ENCODE measurements around the gene HNRNPA1L2. TPM values are rescaled to one million over a fixed set of nuclear protein-coding genes. Genes with fewer than 3 reads are reported as not detected.

Gene HNRNPA1L2
- total and polyA plus RNA-seq, 9 of the 15 experiments (the other 6 are each of a cell fraction or from before 2014, with no cell fraction given): 3.7 to 10.8 (median 6.8) TPM

DNA sequence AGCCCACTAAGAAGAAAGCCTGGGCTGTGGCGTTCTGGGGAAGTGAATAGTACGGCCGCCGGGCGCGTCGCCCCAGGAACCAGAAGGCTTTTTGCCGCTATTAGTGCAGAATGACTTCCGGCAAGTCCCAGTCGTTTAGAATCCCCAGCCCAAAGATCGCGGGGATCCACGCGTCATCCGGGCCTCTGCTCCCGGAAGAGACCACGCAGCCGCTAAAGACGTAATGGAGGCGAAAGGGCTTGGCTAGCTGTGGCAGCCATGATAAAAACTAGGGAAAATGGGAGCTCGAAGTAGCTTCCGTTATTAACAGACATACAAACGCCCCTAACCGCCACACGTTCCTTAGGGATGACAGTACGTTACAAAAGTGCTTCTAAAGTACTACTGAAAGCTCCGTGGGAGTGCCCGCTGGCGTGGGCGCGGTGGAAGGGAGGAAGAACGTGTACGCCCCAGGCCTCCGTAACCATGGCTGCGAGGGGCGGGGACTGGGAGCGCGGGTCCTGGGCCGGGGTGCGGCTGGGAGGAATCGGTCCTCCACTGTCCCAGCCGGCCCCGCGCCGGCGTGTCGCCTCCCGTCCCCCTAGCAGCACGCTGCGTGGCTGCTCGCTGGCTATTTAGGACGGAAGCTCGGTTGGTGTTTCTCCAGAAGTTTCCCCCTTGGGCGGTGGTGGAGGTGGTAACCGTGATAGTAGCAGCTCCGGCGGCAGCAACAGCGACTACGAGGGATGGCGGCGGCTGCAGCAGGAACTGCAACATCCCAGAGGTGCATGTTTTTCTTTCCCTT lies 10.2 kb downstream of the HNRNPA1L2 start, which contains the start of gene SUGT1 (continued):
- TF ChIP-seq, protein P1, sequence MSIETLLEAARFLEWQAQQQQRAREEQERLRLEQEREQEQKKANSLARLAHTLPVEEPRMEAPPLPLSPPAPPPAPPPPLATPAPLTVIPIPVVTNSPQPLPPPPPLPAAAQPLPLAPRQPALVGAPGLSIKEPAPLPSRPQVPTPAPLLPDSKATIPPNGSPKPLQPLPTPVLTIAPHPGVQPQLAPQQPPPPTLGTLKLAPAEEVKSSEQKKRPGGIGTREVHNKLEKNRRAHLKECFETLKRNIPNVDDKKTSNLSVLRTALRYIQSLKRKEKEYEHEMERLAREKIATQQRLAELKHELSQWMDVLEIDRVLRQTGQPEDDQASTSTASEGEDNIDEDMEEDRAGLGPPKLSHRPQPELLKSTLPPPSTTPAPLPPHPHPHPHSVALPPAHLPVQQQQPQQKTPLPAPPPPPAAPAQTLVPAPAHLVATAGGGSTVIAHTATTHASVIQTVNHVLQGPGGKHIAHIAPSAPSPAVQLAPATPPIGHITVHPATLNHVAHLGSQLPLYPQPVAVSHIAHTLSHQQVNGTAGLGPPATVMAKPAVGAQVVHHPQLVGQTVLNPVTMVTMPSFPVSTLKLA (conservative IDR thresholded peaks at IDR 0.05): peak; percentile 49 to 76
- TF ChIP-seq TAF7 (tag; IDR thresholded peaks at IDR 0.05) (peak; percentile 47), CSDE1 (IDR thresholded peaks at IDR 0.05) (no peak), ZFPM2 (CRISPR knock-in tag; IDR thresholded peaks at IDR 0.05) (no peak), TCF7 (IDR thresholded peaks at IDR 0.05; ENCODE audit: borderline replicate concordance) (no peak; the same call in 1 of the 2 replicates), KLF6 (CRISPR knock-in tag; IDR thresholded peaks at IDR 0.05; ENCODE audit: borderline replicate concordance) (peak; percentile 73; the same call in 1 of the 2 replicates), SMARCC2 (IDR thresholded peaks at IDR 0.05; ENCODE audit: low read depth) (no peak), ESRRB (CRISPR knock-in tag; IDR thresholded peaks at IDR 0.05; ENCODE audit: borderline replicate concordance) (no peak), OTX1 (CRISPR knock-in tag; IDR thresholded peaks at IDR 0.05) (no peak), SMARCE1 (IDR thresholded peaks at IDR 0.05) (no peak), GABPA (tag; conservative IDR thresholded peaks at IDR 0.05; ENCODE audit: low read depth) (peak; percentile 93), RBFOX2 (IDR thresholded peaks at IDR 0.05; ENCODE audit: low read depth, low read length) (peak; percentile 92), NRF1 (conservative IDR thresholded peaks at IDR 0.05 in 1 of 2, IDR thresholded peaks at IDR 0.05 in 1 of 2) (peak; percentile 83 to 85), NFRKB (IDR thresholded peaks at IDR 0.05; ENCODE audit: low read depth) (peak; percentile 98), MEIS2 (IDR thresholded peaks at IDR 0.05; ENCODE audit: partially characterized antibody) (no peak), PCBP2 (IDR thresholded peaks at IDR 0.05; ENCODE audit: low read depth, low read length, poor library complexity, severe bottlenecking) (no peak), ZNF134 (CRISPR knock-in tag; conservative IDR thresholded peaks at IDR 0.05) (no peak), MAFF (IDR thresholded peaks at IDR 0.05; ENCODE audit: low read length) (no peak), POLR2AphosphoS5 (IDR thresholded peaks at IDR 0.05; ENCODE audit: control insufficient read depth, insufficient read depth, low read depth, low read length) (peak; percentile 52; the same call in 1 of the 2 replicates), TAF1 (IDR thresholded peaks at IDR 0.05; ENCODE audit: control insufficient read depth, extremely low read depth, insufficient read depth, low read length, severe bottlenecking) (peak; percentile 72), EHMT2 (IDR thresholded peaks at IDR 0.05) (no peak), GTF2A2 (tag; IDR thresholded peaks at IDR 0.05) (no peak), LARP7 (IDR thresholded peaks at IDR 0.05) (no peak), PHB2 (IDR thresholded peaks at IDR 0.05; ENCODE audit: low read depth) (no peak), SMAD2 (IDR thresholded peaks at IDR 0.05; ENCODE audit: low read depth, low read length) (no peak), RHOXF2B (CRISPR knock-in tag; conservative IDR thresholded peaks at IDR 0.05) (no peak)
- TF ChIP-seq, protein P2, sequence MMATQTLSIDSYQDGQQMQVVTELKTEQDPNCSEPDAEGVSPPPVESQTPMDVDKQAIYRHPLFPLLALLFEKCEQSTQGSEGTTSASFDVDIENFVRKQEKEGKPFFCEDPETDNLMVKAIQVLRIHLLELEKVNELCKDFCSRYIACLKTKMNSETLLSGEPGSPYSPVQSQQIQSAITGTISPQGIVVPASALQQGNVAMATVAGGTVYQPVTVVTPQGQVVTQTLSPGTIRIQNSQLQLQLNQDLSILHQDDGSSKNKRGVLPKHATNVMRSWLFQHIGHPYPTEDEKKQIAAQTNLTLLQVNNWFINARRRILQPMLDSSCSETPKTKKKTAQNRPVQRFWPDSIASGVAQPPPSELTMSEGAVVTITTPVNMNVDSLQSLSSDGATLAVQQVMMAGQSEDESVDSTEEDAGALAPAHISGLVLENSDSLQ (IDR thresholded peaks at IDR 0.05): no peak
